LNCAP (cell line): ENCODE data around the gene BCAS3.

ENCODE experiments used
- TF ChIP-seq, protein P1 (sequence below): fragments of 450-650 bp; IDR thresholded peaks from 2 replicates; pipeline ENCODE4 v1.5.1; 2017; ENCODE audit warnings: mild to moderate bottlenecking

The BCAS3 gene

DNA sequence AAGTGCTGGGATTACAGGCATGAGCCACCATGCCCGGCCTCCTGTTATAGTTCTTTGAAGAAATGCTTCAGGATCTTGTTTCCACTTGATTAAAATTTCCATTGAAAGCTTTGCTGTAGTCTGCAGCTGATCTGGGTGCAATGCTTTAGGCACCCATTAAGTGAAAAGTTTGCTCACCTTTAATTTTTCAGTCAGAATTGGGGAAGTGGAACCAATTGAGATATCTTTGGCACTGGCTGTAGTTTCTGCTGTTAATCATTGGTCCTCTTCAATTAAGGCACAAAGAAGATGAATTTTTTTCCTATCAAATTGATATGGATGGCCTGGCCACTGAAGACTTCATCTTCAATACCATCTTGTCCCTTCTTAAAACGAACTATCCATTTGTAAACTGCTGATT, 385.9 kb downstream of the BCAS3 start:
- TF ChIP-seq, protein P1, sequence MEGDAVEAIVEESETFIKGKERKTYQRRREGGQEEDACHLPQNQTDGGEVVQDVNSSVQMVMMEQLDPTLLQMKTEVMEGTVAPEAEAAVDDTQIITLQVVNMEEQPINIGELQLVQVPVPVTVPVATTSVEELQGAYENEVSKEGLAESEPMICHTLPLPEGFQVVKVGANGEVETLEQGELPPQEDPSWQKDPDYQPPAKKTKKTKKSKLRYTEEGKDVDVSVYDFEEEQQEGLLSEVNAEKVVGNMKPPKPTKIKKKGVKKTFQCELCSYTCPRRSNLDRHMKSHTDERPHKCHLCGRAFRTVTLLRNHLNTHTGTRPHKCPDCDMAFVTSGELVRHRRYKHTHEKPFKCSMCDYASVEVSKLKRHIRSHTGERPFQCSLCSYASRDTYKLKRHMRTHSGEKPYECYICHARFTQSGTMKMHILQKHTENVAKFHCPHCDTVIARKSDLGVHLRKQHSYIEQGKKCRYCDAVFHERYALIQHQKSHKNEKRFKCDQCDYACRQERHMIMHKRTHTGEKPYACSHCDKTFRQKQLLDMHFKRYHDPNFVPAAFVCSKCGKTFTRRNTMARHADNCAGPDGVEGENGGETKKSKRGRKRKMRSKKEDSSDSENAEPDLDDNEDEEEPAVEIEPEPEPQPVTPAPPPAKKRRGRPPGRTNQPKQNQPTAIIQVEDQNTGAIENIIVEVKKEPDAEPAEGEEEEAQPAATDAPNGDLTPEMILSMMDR: no peak

DNA sequence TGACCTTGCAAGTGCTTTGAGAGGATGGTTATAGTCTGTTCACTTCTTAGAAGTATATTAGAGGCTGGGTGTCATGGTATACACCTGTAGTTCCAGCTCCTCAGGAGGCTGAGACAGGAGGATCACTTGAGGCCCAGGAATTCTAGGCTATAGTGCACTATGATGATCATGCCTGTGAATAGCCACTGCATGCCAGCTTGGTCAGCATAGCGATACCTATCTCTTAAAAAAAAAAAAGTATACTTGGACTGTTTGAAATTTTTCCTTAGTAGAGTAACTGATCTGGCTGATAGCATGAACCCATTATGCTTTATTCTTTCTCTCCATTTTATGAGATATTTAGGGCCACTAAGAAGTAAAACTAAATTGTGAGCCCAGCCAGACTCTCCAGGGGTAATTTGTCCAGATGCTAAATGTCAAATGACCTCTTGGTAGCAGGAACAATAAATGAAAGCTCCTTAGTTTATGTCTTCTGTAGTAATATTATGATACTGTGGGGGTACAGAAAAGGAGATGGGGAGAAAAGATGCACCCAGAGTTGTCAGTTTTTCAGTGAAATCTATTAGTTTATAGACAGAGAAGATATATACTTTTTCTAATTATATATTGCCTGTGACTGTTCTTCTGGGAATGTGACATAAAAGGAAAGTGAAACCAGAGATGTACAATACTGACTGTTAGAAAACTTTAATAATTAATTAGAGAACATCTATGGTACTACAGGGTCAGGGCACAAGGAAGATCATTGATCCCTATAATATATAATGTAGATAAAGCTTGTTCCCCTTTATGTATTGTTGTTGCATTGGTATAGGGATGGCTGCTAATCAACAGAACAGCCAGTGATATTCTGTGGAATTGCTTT, 386.7 kb downstream of the BCAS3 start:
- TF ChIP-seq, protein P1: no peak

DNA sequence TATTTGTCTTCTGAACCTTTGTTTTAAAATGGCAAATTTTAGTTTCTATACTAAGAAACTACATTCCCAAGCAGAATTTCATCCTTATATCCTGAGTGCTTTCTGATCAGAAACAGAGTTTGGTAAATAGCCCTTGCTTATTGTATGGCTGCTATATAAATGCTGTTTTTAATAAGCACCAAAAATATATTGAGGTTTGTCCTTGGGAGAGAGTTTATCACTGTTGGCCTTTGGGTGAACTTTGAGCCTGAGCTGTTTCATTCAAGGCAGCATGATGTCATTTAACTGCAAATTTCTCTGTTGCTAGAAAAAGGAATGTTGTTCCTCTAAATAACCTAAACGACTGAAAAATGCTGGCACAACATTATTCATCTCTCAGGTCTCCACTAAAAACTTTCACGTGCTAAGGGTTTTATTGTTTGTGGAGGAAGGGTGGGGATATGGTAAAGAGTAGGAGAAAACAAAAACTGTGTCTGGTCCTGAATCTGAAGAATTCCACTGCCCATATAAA, 387.7 kb downstream of the BCAS3 start:
- TF ChIP-seq, protein P1: no peak

DNA sequence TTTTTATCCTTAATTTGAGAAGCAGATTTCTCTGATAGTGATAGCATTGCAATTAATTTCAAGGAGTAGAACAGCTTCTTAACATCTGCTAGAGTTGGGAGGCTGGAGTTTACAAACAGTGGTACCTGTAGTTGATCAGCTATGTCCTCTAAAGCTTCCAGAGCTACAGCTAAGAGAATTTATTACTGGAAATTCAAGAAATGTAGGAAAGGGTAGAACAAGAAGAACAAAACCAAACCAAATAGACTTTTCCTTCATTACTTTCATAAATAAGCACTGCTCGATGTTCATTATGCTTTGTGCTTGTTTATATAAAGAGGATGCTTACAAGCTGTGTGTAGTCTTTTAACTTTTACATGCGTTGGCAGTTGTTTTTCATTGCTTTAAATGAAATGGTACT, 388.4 kb downstream of the BCAS3 start:
- TF ChIP-seq, protein P1: no peak

DNA sequence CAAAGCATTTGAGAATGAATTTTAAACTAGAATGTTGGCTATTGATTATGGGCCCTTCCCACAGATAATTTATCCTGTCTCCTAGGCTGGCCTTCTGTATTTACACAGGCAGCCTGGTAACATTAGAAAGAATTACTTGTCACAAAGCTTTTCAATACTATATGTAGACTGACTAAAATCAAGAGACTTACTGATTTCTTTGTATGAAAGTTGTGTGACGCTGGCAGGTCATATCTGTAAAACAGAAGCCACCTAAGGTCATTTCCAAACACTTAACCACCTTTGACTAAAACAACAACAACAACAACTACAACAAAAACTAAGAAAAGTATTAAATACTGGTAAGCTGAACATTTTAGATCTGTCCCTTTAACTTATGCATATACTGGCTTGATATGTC, 393.0 kb downstream of the BCAS3 start:
- TF ChIP-seq, protein P1: no peak

DNA sequence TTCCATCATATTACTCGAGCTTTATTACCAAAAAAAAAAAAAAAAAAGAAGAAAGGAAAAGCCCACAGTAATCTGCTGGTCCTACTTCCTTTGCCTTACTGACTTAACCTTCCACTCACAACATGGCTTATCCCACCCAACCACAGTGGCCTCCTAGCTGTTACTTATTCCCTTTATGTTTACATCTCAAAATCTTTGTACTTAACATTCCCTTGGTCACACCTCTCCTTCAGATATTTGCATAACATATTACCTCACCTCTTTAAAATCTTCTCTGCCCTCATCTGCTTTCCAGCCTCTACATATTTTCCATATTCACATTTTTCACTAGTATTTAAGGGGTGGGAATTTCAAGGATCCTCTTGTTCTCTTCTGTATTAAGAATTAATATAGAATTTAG, 395.0 kb downstream of the BCAS3 start:
- TF ChIP-seq, protein P1: no peak

DNA sequence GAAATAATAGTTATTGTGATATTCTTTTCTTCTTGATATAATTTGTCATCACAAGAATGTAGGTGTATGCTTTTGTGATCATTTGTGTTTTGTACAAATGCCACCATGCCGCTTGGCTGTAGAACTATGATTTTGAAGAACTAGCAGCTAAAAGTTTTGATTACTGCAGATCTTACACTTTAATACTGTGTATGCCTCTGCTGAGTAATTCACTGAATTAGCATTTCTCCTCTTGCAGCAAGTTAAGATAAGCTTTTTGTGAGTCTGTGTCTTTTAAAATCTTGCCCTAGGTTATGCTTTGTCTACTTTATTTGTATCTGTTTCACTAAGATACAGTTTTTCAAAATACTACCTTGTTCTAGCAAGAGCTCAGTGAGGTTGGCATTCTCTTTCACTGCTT, 395.5 kb downstream of the BCAS3 start:
- TF ChIP-seq, protein P1: no peak
